CD14-positive monocyte (primary cell): ENCODE data around the gene MRPL36. TPM values are rescaled to one million over a fixed set of nuclear protein-coding genes. Genes with fewer than 3 reads are reported as not detected.

ENCODE experiments used
- DNase-seq, 3 donors: peaks; one replicate each; pipeline ENCODE4 v3.0.0-alpha.2; 2011 to 2022
- H2AFZ ChIP-seq: 2 replicates; pipeline ENCODE4 v1.6.0; 2012; ENCODE audit warnings: mild to moderate bottlenecking, low read depth, low read length, inconsistent platforms; ENCODE audit not compliant: insufficient read depth, poor library complexity, severe bottlenecking
- H3K27ac ChIP-seq, 2 donors: 1 replicate in 1 of 2; 2 replicates in 1 of 2; pipeline ENCODE4 v1.5.1; 2012 to 2013; ENCODE audit warnings: low read length in 2 of 2, control low read depth in 1 of 2, inconsistent platforms in 1 of 2, low read depth in 1 of 2, mild to moderate bottlenecking in 1 of 2
- H3K27me3 ChIP-seq, 2 donors: one replicate each; pipeline versions ENCODE4 v1.6.0 to v1.6.1; 2011 to 2013; ENCODE audit warnings: low read length in 2 of 2; ENCODE audit not compliant: control insufficient read depth in 2 of 2, insufficient read depth in 2 of 2
- H3K36me3 ChIP-seq, 2 donors: replicated peaks in 1 of 2; 1 replicate in 1 of 2; 2 replicates in 1 of 2; pipeline versions ENCODE4 v1.5.1 to v1.6.1; 2012 to 2013; ENCODE audit warnings: low read length in 2 of 2, control low read depth in 1 of 2, inconsistent platforms in 1 of 2, mild to moderate bottlenecking in 1 of 2; ENCODE audit not compliant: insufficient read depth in 2 of 2, control insufficient read depth in 1 of 2
- H3K4me1 ChIP-seq, 2 donors: 1 replicate in 1 of 2; 2 replicates in 1 of 2; pipeline versions ENCODE4 v1.5.1 to v1.6.1; 2012 to 2013; ENCODE audit warnings: low read length in 2 of 2, control low read depth in 1 of 2, inconsistent platforms in 1 of 2, mild to moderate bottlenecking in 1 of 2, moderate library complexity in 1 of 2; ENCODE audit not compliant: insufficient read depth in 2 of 2, control insufficient read depth in 1 of 2
- H3K4me2 ChIP-seq: replicated peaks from 2 replicates; pipeline ENCODE3; 2012; ENCODE audit warnings: low read length, moderate library complexity, mild to moderate bottlenecking; ENCODE audit not compliant: poor library complexity, severe bottlenecking; ENCODE audit errors: extremely low read depth
- H3K4me3 ChIP-seq, 3 experiments: fragments of 200-600 bp in 1 of 3; sonication (generic) in 1 of 3; replicated peaks in 1 of 3; 1 replicate in 2 of 3; 2 replicates in 1 of 3; pipeline ENCODE4 v1.5.1; 2011 to 2013; ENCODE audit warnings: low read length in 3 of 3, mild to moderate bottlenecking in 3 of 3, control low read depth in 2 of 3, low read depth in 2 of 3, inconsistent platforms in 1 of 3, moderate library complexity in 1 of 3
- H3K79me2 ChIP-seq: 2 replicates; pipeline ENCODE4 v1.6.0; 2012; ENCODE audit warnings: mild to moderate bottlenecking, control low read depth, inconsistent platforms, low read length, moderate library complexity; ENCODE audit not compliant: insufficient read depth
- H3K9ac ChIP-seq: 2 replicates; pipeline ENCODE4 v1.6.0; 2017; ENCODE audit warnings: low read length, mild to moderate bottlenecking; ENCODE audit not compliant: insufficient read depth, poor library complexity, severe bottlenecking
- H3K9me3 ChIP-seq, 2 donors: replicated peaks in 1 of 2; 1 replicate in 1 of 2; 2 replicates in 1 of 2; pipeline versions ENCODE4 v1.5.1 to v1.6.1; 2012 to 2013; ENCODE audit warnings: low read length in 2 of 2, control low read depth in 1 of 2; ENCODE audit not compliant: control insufficient read depth in 1 of 2, insufficient read depth in 1 of 2
- H4K20me1 ChIP-seq: 2 replicates; pipeline ENCODE4 v1.6.0; 2012; ENCODE audit warnings: mild to moderate bottlenecking, low read length, control low read depth, moderate library complexity; ENCODE audit not compliant: insufficient read depth
- H3K27ac Mint-ChIP-seq, 7 donors: one replicate each; pipeline ENCODE4 v1.8.0; 2020; ENCODE audit warnings: mild to moderate bottlenecking in 7 of 7, mixed read lengths in 7 of 7, moderate library complexity in 6 of 7, inconsistent platforms in 2 of 7
- H3K27me3 Mint-ChIP-seq, 3 donors: one replicate each; pipeline ENCODE4 v1.8.0; 2021 to 2022; ENCODE audit warnings: low read depth in 3 of 3, mild to moderate bottlenecking in 3 of 3, mixed read lengths in 3 of 3, moderate library complexity in 3 of 3, inconsistent platforms in 1 of 3
- H3K36me3 Mint-ChIP-seq, 2 donors: one replicate each; pipeline ENCODE4 v1.8.0; 2020; ENCODE audit warnings: mixed read lengths in 2 of 2, inconsistent platforms in 1 of 2, mild to moderate bottlenecking in 1 of 2
- H3K4me1 Mint-ChIP-seq: one replicate; pipeline ENCODE4 v1.8.0; 2020; ENCODE audit warnings: mild to moderate bottlenecking, mixed read lengths
- H3K4me3 Mint-ChIP-seq, 2 donors: one replicate each; pipeline ENCODE4 v1.8.0; 2020; ENCODE audit warnings: mild to moderate bottlenecking in 2 of 2, mixed read lengths in 2 of 2, moderate library complexity in 1 of 2
- H3K9me3 Mint-ChIP-seq, 7 donors: one replicate each; pipeline ENCODE4 v1.8.0; 2020 to 2022; ENCODE audit warnings: mixed read lengths in 7 of 7, mild to moderate bottlenecking in 6 of 7, moderate library complexity in 6 of 7, inconsistent platforms in 2 of 7
- CTCF ChIP-seq: fragments of 200-600 bp; IDR thresholded peaks from one replicate; pipeline ENCODE4 v1.8.0; 2022; ENCODE audit warnings: antibody characterized with exemption, mild to moderate bottlenecking
- WGBS: methylation state at CpG from one replicate; pipeline ENCODE4 v1.1.5; 2013; ENCODE audit warnings: missing lambda C conversion rate; ENCODE audit not compliant: insufficient coverage; 5-methylcytosine and 5-hydroxymethylcytosine counted together
- intact Hi-C, 2 donors: fragments of 100-400 bp; cut with micrococcal nuclease; formaldehyde crosslinking; loops; one replicate each; pipeline versions ENCODE4 v1.15.0 to v1.15.1; 2023
- polyA plus RNA-seq, 3 donors: library from polyadenylated mRNA; depleted of rRNA in 1 of 3; unstranded in 2 of 3; stranded (reverse) in 1 of 3; fragments of 300-500 nt in 2 of 3; fragments of >200 nt in 1 of 3; fragmentation: Illumina TruSeq in 2 of 3; gene quantifications; 1 replicate in 2 of 3; 2 replicates in 1 of 3; pipeline ENCODE4 v1.2.3, GENCODE V29; 2012 to 2021

The MRPL36 gene
- polyA plus RNA-seq, 3 donors: 17.9 to 81.7 (median 65.9) TPM

- Mint-ChIP-seq H3K36me3 (no peaks in the 10 kb centered on the region), H3K27ac (no peak overlapping the region), H3K27me3 (peaks cover 10 to 19% (median 11%) of the 10 kb centered on the region in 3 donors), H3K4me1 (no peaks in the 10 kb centered on the region), H3K4me3 (no peak overlapping the region), H3K9me3 (peaks cover 0 to 3% (median 0%) of the 10 kb centered on the region in 7 donors)
- Histone ChIP-seq H3K9ac (no peak overlapping the region), H3K4me2 (no peak overlapping the region), H3K4me3 (no peak overlapping the region), H3K79me2 (no peaks in the 10 kb centered on the region), H3K9me3 (no peaks in the 10 kb centered on the region), H3K27ac (no peak overlapping the region), H3K36me3 (no peaks in the 10 kb centered on the region), H3K4me1 (no peaks in the 10 kb centered on the region), H3K27me3 (no peaks in the 10 kb centered on the region), H4K20me1 (no peaks in the 10 kb centered on the region), H2AFZ (no peak overlapping the region)
- DNase-seq: no peak
- TF ChIP-seq CTCF: no peak
- intact Hi-C loops: loop anchor here in 1 of 2 donors (10.0 kb wide), 1 partner anchor 265 kb away; no protein-coding TSS in a partner anchor
- WGBS: 87% methylated on average over 25 of the region's 30 CpGs
These were observed 29.7 kb downstream of the MRPL36 start for GRCh38 chr5:1769752-1770442.

DNA sequence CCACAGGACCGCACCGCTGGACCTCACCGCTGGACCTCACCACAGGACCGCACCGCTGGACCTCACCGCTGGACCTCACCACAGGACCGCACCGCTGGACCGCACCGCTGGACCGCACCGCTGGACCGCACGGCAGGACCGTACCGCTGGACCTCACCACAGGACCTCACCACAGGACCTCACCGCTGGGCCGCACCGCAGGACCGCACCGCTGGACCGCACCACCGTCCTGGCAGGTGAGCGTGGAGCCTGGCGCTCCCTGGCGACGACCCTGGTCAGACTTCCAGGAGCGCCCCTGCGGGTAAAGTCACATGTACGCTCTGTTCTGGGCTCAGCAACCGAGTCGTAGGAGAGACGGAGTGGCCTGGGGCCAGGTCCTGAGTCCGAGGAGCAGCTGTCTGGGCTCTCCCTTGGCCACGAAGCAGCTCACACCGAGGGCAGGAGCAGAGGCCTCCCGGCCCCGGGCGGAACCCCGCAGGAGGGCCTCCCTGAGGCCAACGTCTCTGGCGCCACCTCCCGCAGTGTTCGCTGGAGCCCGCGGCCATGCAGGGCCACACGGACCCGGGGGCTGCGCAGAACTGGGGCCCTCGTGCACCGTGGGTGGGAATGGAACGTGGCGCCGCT is 30.5 kb downstream of the MRPL36 start:
- 95% methylated on average over 37 of the region's 54 CpGs for WGBS
- Histone ChIP-seq H4K20me1 (no peaks in the 10 kb centered on the region), H3K79me2 (no peaks in the 10 kb centered on the region), H3K4me3 (no peak overlapping the region), H3K4me2 (no peak overlapping the region), H3K9me3 (no peaks in the 10 kb centered on the region), H3K27ac (no peak overlapping the region), H3K4me1 (no peaks in the 10 kb centered on the region), H3K36me3 (no peaks in the 10 kb centered on the region), H3K9ac (no peak overlapping the region), H3K27me3 (no peaks in the 10 kb centered on the region), H2AFZ (no peak overlapping the region)
- Mint-ChIP-seq H3K27ac (no peak overlapping the region), H3K9me3 (peaks cover 0 to 3% (median 0%) of the 10 kb centered on the region in 7 donors), H3K27me3 (peaks cover 6 to 20% (median 12%) of the 10 kb centered on the region in 3 donors), H3K36me3 (no peaks in the 10 kb centered on the region), H3K4me1 (no peaks in the 10 kb centered on the region), H3K4me3 (no peak overlapping the region)
- no peak for TF ChIP-seq CTCF
- DNase-seq: no peak
- intact Hi-C loops: loop anchor here in 1 of 2 donors (10.0 kb wide), 1 partner anchor 266 kb away; no protein-coding TSS in a partner anchor
